K562 (cell line): ENCODE data around the gene POGLUT2. TPM values are rescaled to one million over a fixed set of nuclear protein-coding genes. Genes with fewer than 3 reads are reported as not detected.

Experiments used
- DEAF1 ChIP-seq: fragments of 450-650 bp; formaldehyde crosslinking; IDR thresholded peaks from 2 replicates; pipeline ENCODE4 v1.4.0; 2020; ENCODE audit warnings: mild to moderate bottlenecking, moderate library complexity
- FOXK1 ChIP-seq: sonication (generic); formaldehyde crosslinking; IDR thresholded peaks from 2 replicates; pipeline ENCODE4 v1.8.0; 2022; ENCODE audit warnings: missing genetic modification reagents, mild to moderate bottlenecking, borderline replicate concordance
- HDAC8 ChIP-seq: fragments of 450-650 bp; IDR thresholded peaks from 2 replicates; pipeline ENCODE4 v1.6.1; 2016; ENCODE audit warnings: mild to moderate bottlenecking, missing genetic modification characterization, moderate library complexity, missing compliant biosample characterization
- HNRNPH1 ChIP-seq: fragments of 200-400 bp; formaldehyde crosslinking; optimal IDR thresholded peaks from 2 replicates; pipeline ENCODE3; 2017; ENCODE audit warnings: low read depth, mild to moderate bottlenecking, low read length, moderate library complexity
- NBN ChIP-seq: fragments of 450-650 bp; IDR thresholded peaks from 2 replicates; pipeline ENCODE4 v1.6.1; 2016; ENCODE audit warnings: low read depth, mild to moderate bottlenecking
- RERE ChIP-seq: sonication (generic); formaldehyde crosslinking; IDR thresholded peaks from 2 replicates; pipeline ENCODE4 v1.8.0; 2023; ENCODE audit warnings: missing genetic modification reagents, mild to moderate bottlenecking, borderline replicate concordance
- RREB1 ChIP-seq: fragments of 250-450 bp; sonication (Bioruptor Pico); IDR thresholded peaks from 2 replicates; pipeline ENCODE4 v1.4.0; 2020
- SNRNP70 ChIP-seq: fragments of 200-400 bp; formaldehyde crosslinking; optimal IDR thresholded peaks from 2 replicates; pipeline ENCODE3; 2017; ENCODE audit warnings: low read depth, low read length
- TFAM ChIP-seq: fragments of 250-450 bp; sonication (Bioruptor Pico); conservative IDR thresholded peaks from 2 replicates; pipeline ENCODE4 v1.5.0; 2021; ENCODE audit warnings: mild to moderate bottlenecking, moderate library complexity
- XRCC4 ChIP-seq: IDR thresholded peaks from one replicate; pipeline ENCODE4 v1.6.1; 2011; ENCODE audit not compliant: insufficient read depth, insufficient read length; ENCODE audit errors: extremely low read depth
- ZBTB8A ChIP-seq: fragments of 450-650 bp; IDR thresholded peaks from 2 replicates; pipeline ENCODE4 v1.6.1; 2018; ENCODE audit warnings: mild to moderate bottlenecking, moderate library complexity; ENCODE audit not compliant: partially characterized antibody
- ZKSCAN8 ChIP-seq: fragments of 200-800 bp; sonication (Bioruptor generic); IDR thresholded peaks from 2 replicates; pipeline ENCODE4 v1.6.1; 2016; ENCODE audit warnings: missing genetic modification characterization, missing compliant biosample characterization
- ZNF3 ChIP-seq: fragments of 250-450 bp; sonication (Bioruptor Pico); IDR thresholded peaks from 2 replicates; pipeline ENCODE4 v1.5.0; 2021; ENCODE audit warnings: mild to moderate bottlenecking, moderate library complexity
- ZNF507 ChIP-seq: conservative IDR thresholded peaks from 2 replicates; pipeline ENCODE4 v1.6.1; 2017; ENCODE audit warnings: missing genetic modification characterization, missing compliant biosample characterization
- polyA plus RNA-seq, 8 experiments: library from polyadenylated mRNA; depleted of rRNA in 4 of 8; stranded (reverse) in 5 of 8; unstranded in 3 of 8; fragments of >200 nt; fragmentation: Nextera tagmentation in 2 of 8; fragmentation: Illumina TruSeq in 1 of 8; extraction: Ambion mirVana in 2 of 8; extraction: Trizol in 1 of 8; gene quantifications; 2 replicates each; pipeline versions ENCODE4 v1.2.1 to v1.2.3, GENCODE V29; 2011 to 2014; ENCODE audit warnings: inconsistent platforms in 1 of 8, missing spikeins in 1 of 8
- total RNA-seq, 7 experiments: library from RNA; depleted of rRNA in 6 of 7; stranded (reverse); fragments of >200 nt in 6 of 7; fragmentation: Illumina TruSeq in 2 of 7; extraction: Trizol in 2 of 7; gene quantifications; 2 replicates each; pipeline versions ENCODE4 v1.2.1 to v1.2.3, GENCODE V29; 2011 to 2021; ENCODE audit warnings: low replicate concordance in 1 of 7

POGLUT2 gene
- total and polyA plus RNA-seq, 9 of the 15 experiments (the other 6 are each of a cell fraction or from before 2014, with no cell fraction given): 3.8 to 11.8 (median 10.8) TPM

GRCh38 chr13:102800145-102801041, 1.6 kb upstream of the POGLUT2 start (continued):
- TF ChIP-seq RREB1 (CRISPR knock-in tag): no peak
- no peak for TF ChIP-seq HNRNPH1
- TF ChIP-seq DEAF1 (CRISPR knock-in tag): no peak
- no peak for TF ChIP-seq TFAM
- TF ChIP-seq RERE (CRISPR knock-in tag): no peak
- TF ChIP-seq SNRNP70: no peak
- no peak for TF ChIP-seq HDAC8
- no peak for TF ChIP-seq XRCC4
- TF ChIP-seq FOXK1 (CRISPR knock-in tag): no peak
- no peak for TF ChIP-seq ZNF507 (tag)
- TF ChIP-seq NBN: no peak
- TF ChIP-seq ZNF3 (CRISPR knock-in tag): no peak
- TF ChIP-seq ZBTB8A: no peak
- no peak for TF ChIP-seq ZKSCAN8 (CRISPR knock-in tag)
